Fibroblast of peridontal ligament (primary cell): Measurements from ENCODE around the gene TTC21A.
"Not testable (repeated sequence)": the region's sequence is repeated elsewhere in the genome, so short reads cannot be mapped to it uniquely, and the experiment has no call there.

Source experiments
- DNase-seq: peaks from one replicate; pipeline ENCODE4 v3.0.0-alpha.2; 2010; ENCODE audit errors: extremely low read depth

Gene TTC21A

GRCh38 chr3:39149498-39150147, 42.1 kb downstream of the TTC21A start:
- no peak for DNase-seq

- DNase-seq: no peak
Measured at GRCh38 chr3:39150148-39150802, 42.8 kb downstream of the TTC21A start.

GRCh38 chr3:39150803-39151631, 43.5 kb downstream of the TTC21A start:
- DNase-seq: peak; percentile 94

DNA sequence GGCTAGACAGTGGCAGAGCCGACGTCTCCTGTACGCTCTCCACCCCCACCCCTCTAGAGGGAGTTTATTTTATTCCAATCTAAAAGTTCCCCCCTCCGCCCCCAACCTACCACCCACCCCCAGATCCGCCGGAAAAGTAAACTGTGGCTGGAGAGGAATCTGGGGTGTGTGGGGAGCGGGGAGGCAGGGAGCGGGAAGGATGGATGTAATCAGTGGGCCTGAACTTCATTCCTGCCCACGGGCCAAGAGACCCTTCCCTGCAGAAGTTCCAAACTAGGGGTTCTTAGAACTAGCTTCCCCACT, 46.4 kb downstream of the TTC21A start:
- no peak for DNase-seq

- DNase-seq: no peak
Measured at GRCh38 chr3:39154280-39155021, 47.0 kb downstream of the TTC21A start.

DNA sequence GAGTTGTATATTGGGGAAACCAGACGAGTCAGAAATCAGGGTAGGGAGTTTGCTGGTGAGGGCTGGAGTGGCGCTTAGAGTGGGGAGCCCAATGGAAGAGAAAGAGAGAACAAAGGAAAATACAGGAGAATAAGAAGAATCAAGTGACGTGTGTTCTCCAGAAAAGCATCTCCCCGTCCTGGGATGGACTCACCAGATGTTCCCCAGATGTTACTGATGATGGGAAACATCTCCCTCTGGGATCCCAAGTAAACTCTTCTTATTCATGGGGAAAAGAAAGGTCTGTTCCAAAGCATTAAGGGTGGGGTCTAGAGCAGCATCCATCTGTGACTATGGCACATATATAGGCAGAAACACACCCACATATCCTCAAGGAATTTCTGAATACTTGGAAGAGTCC, 48.9 kb downstream of the TTC21A start:
- DNase-seq: peak; percentile 21

- DNase-seq: no peak
Measured at GRCh38 chr3:39157359-39157758, 49.9 kb downstream of the TTC21A start.

- no peak for DNase-seq
Measured at GRCh38 chr3:39158148-39158715, 50.8 kb downstream of the TTC21A start.

DNA sequence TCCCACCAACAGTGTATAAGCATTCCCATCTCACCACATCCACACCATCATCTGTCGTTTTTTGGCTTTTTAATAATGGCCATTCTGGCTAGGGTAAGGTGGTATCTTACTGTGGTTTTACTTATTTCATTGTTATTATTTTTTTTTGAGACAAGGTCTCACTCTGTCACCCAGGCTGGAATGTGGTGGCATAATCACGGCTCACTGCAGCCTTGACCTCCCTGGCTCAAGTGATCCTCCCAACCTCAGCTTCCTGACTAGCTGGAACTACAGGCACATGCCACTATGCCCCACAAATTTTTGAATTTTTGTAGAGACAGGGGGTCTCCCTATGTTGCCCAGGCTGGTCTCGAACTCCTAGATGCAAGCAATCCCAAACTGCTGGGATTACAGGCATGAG, 56.9 kb downstream of the TTC21A start:
- no peak for DNase-seq

GRCh38 chr3:39165518-39165917, 58.0 kb downstream of the TTC21A start:
- no peak for DNase-seq

DNA sequence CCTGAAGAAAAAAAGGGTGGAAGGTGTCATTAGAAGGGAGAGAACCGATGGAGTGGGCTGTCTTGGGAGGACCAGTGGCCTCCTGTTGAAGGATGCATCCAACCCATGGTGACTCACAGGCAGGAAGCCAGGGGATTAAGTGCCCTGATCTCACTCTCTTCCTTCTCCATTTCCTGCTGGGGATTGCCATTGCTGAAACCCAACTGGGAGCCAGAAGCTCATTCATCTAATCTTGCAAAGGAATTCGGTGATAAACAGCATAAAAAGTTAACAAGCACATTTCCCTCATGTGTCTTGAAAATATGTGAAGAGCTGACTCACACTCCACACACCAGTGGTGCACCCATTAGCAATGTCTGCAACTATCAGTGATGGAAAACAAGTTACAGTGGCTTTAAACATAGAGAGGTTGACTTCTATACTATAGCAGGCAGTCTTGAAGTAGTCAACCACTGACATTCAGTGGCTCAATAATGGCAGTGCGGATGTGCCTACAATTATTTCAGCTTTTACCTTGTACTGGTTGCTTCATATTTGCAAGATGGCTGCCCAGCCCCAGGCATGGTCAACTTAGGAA, 58.7 kb downstream of the TTC21A start:
- DNase-seq: peak; percentile 64

- DNase-seq: peak; percentile 98
Measured at GRCh38 chr3:39166932-39167532, 59.6 kb downstream of the TTC21A start.

- DNase-seq: no peak
Measured at GRCh38 chr3:39168156-39168780, 60.8 kb downstream of the TTC21A start.

DNA sequence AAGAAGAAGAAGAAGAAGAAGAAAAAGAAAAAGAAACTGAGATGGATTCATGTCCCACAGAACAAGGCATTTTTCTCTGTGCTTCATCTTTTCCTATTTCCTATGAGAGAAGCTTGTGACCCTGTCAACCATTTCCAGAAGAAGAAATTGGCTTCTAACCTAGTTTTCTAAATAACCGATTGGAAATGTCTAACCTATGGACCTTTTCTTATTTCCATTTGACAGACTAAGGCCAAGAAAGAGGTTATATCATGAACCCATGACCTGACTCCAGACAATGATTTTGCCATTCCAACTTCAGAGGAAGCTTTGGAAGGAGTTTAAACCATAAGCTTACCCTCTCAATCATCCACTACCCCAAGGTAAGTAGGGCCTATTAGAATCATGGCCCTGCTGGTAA, 62.2 kb downstream of the TTC21A start:
- DNase-seq: no peak

DNA sequence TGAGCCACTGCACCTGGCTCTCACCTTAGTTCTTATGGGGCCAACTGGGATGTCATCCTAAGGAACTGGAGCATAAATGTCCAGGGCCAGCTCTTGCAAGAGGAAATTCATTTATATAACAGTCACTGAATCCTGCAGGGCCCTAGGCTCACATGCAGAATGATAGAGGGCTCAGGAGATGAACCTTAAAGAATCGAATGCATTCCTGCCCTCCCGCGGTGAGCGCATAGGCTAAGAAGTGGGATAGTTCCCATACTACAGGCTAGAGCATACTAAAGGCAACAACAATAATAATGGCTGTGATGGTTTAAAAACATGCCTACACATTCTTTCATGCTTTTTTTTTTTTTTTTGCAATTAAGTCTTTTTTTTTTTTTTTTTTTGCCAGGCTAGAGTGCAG, 63.0 kb downstream of the TTC21A start:
- no peak for DNase-seq

GRCh38 chr3:39170877-39171276, 63.4 kb downstream of the TTC21A start:
- DNase-seq: not testable (repeated sequence)

DNA sequence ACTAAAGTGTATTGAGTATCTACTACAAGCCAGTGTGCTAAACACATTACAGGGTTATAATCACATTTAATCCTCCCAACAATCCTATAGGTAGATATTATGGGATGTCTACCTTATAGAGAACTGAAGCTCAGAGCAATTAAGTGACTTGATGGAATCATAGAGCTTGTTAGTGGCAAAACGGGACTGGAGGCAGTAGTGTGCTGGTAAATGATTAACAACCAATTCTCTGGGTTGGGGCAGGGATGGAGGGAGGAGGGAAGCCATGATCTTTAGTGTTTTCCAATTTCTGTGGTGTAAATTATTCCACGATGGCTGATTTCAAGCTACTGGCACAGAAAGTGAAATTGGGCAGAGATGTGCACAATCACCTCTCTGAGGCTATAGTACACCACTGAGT, 64.4 kb downstream of the TTC21A start:
- no peak for DNase-seq

DNA sequence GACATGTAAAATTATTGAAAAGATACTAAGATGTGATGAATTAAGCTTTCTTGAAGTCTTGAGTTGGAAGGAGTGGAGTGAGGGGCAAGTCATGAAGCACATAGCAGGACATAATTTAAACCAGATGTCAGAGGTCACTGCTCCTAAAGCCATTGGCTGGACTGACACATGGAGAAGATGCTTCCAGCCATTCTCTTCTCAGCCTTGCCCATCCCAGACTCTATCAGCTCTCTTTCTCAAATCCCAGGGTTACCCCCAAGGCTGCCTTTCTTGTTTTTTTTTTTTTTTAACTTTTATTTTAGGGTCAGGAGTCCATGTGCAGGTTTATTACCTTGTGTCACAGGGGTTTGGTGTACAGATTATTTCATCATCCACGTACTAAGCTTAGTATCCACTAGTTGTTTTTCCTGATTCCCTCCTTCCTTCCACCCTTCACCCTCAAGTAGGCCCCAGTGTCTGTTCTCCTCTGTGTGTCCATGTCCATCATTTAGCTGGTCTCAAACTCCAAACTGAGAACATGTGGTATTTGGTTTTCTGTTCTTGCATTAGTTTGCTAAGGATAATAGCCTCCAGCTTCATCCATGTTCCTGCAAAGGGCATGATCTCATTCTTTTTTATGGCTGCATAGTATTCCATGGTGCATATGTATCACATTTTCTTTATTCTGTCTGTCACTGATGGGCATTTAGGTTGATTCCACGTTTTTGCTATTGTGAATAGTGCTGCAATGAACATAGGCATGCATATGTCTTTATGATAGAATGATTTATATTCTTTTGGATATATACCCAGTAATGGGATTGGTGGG, 66.0 kb downstream of the TTC21A start:
- peak; percentile 13 for DNase-seq

- no peak for DNase-seq
Measured at GRCh38 chr3:39176025-39176714, 68.7 kb downstream of the TTC21A start.
